ENCODE measurements around the gene PGK1.
A peak's percentile ranks its signal among the peaks of the same experiment; 100 is the strongest.
"Not testable (repeated sequence)": the region's sequence is repeated elsewhere in the genome, so short reads cannot be mapped to it uniquely, and the experiment has no call there.

The PGK1 gene

GRCh38 chrX:78103623-78104446 is at the start of gene PGK1:
TSS of gene PGK1 (plus strand) at chrX:78104248. CDS start at chrX:78104341, 93 bp downstream.
- peak; percentile 87 for DNase-seq

GRCh38 chrX:78063687-78064086 is 40.4 kb upstream of the PGK1 start:
- no peak for DNase-seq

DNA sequence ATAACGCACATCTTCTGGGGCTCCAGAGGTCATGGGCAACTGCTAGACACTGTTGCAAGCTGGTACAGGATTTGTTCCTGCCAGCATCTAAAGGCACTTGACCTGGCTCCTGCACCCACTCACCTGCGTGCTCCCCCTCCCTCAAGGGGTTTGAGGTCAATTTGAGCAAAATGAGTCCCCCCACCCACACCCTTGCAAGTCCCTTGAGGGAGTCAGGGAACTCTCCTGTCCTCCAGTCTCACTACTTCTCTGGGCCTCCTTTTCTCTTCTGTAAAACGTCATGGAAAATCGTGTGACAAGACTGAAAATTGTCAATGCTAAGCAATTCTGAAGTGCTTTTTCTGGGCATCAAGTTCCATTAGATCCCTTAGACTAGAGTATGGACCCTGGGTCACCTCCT is 39.9 kb upstream of the PGK1 start:
- DNase-seq: no peak

- not testable (repeated sequence) for DNase-seq
Observed at GRCh38 chrX:78064698-78065601, 39.1 kb upstream of the PGK1 start.

- no peak for DNase-seq
Observed at GRCh38 chrX:78066110-78066509, 37.9 kb upstream of the PGK1 start.

- DNase-seq: no peak
Observed at GRCh38 chrX:78071331-78071730, 32.7 kb upstream of the PGK1 start.

DNA sequence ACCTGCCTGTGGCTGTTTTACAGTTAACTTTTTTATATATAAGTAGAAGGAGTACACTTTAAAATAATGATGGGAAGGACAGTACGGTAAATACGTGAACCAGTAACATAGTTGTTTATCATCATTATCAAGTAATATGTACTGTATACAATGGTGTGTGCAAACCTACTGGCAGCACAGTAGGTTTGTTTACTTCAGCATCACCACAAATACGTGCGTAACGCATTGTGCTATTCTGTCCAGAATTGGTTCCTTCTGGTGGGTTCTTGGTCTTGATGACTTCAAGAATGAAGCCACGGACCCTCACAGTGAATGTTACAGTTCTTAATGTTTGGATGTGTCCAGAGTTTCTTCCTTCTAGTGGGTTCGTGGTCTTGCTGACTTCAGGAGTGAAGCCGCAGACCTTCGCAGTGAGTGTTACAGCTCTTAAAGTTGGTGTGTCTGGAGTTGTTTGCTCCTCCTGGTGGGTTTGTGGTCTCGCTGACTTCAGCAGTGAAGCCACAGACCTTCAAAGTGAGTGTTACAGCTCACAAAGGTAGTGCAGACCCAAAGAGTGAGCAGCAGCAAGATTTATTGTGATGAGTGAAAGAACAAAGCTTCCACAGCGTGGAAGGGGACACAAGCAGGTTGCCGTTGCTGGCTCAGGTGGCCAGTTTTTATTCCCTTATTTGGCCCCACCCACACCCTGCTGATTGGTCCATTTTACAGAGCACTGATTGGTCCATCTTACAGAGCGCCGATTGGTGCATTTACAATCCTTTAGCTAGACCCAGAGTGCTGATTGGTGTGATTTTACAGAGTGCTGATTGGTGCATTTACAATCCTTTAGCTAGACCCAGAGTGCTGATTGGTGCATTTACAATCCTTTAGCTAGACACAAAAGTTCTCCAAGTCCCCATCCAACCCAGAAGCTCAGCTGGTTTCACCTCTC is 30.6 kb upstream of the PGK1 start:
- DNase-seq: not testable (repeated sequence)

DNA sequence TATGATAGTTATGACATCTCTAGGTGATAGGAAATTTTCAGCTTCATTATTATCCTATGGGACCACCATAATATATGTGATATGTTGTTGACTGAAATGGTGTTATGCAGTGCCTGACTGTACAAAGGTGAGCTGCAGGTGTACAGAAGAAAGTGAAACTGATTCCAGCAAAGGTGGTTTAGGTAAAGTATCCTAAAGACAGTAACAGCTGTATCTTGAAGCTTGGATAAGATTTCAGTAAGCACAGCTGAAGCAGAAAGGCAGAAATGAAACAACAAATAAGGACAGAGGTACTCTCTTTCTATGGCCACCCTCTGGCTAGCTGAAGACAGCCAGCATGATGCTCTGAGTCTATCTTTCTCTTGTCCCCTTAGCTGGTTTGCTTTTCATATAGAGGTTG is 30.0 kb upstream of the PGK1 start:
- DNase-seq: no peak

GRCh38 chrX:78075787-78076389 is 28.2 kb upstream of the PGK1 start:
- DNase-seq: no peak

DNA sequence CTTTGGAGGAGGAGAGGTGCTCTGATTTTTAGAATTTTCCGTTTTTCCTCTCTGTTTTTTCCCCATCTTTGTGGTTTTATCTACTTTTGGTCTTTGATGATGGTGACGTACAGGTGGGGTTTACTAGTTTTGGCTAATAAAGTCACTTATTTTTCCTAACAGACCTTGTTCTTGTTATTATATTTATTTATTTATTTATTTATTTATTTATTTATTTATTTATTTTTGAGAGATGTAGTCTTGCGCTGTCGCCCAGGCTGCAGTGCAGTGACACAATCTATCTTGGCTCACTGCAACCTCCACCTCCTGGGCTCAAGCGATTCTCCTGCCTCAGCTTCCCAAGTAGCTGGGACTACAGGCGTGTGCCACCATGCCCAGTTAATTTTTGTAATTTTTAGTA is 22.6 kb upstream of the PGK1 start:
- DNase-seq: not testable (repeated sequence)

DNA sequence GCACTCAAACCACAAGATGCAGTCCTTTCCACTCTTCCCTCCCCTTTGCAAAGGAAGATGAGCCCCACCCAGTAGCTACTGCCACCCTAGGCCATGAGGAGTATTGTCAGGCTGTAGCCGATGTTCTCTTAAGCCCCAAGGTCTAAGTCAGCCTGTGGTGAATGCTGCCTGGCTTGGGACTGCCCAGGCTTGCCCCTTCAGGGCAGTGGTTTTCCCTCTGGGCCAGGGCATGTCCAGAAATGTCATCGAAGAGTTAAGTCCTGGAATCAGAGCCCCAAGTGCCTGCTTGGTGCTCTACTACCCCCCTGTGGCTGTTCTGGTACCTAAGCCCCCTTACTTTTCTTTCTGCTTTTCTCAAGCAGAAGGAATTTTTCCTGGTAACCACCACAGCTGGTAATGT is 11.8 kb upstream of the PGK1 start:
- DNase-seq: no peak

DNA sequence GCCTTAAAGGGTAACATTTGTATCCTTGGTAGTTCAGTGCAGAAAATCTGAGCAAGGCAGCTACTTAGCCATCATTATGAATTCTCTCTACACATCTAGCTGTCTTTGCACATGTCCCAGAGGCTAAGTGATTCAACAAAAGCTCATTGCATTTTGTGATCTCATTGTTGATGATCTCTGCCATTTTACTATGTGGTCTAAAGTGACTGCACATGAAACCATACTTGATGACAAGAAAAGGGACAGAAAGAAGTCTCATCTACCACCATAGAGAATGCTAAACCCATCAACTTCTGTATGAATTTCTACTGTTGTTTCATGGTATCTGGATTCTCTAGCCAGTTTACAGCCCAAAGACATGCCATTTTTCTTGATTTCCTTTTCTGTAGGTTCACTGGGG is 5.9 kb upstream of the PGK1 start:
- DNase-seq: no peak

DNA sequence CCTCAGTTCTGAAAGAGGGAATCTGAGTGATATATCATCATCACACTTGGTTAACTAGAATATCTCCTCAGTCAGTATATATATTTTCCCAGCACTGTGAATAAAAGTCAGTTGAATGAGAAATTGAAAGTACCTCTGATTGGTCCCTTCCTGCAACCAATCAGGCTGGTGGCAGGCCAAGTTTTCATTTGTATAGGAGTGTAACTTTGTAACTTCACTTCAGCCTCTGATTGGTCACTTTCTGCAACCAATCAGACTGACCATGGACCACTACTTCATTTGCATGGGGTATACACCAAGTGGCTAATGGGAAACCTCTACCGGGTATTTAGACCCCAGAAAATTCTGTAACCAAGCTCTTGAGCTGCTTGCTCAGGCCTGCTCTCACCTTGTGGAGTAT is 2.0 kb upstream of the PGK1 start:
- DNase-seq: no peak

DNA sequence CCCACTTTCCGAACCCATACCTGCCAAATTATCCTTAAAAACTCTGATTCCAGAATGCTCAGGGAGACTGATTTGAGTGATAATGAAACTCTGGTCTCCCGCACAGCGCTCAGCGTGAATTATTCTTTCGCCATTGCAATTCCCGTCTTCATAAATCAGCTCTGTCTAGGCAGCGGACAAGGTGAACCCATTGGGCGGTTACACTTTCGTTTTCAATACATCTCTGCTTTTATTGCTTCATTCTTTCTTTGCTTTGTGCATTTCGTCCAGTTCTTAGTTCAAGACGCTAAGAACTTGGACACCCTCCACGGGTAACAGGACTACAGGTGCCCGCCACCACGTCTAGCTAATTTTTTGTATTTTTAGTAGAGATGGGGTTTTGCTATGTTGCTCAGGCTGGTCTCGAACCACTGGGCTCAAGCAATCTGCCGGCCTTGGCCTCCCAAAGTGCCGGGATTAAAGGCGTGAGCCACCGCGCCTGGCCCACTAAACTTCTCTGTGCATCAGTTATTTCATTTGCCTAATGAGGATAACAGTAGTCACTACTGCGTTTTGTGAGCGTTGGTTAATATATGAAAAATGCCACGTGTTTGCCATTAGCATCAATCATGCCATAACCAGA is 936 bp upstream of the PGK1 start:
- DNase-seq: no peak

GRCh38 chrX:78104447-78105176 is 564 bp downstream of the PGK1 start:
- no peak for DNase-seq

DNA sequence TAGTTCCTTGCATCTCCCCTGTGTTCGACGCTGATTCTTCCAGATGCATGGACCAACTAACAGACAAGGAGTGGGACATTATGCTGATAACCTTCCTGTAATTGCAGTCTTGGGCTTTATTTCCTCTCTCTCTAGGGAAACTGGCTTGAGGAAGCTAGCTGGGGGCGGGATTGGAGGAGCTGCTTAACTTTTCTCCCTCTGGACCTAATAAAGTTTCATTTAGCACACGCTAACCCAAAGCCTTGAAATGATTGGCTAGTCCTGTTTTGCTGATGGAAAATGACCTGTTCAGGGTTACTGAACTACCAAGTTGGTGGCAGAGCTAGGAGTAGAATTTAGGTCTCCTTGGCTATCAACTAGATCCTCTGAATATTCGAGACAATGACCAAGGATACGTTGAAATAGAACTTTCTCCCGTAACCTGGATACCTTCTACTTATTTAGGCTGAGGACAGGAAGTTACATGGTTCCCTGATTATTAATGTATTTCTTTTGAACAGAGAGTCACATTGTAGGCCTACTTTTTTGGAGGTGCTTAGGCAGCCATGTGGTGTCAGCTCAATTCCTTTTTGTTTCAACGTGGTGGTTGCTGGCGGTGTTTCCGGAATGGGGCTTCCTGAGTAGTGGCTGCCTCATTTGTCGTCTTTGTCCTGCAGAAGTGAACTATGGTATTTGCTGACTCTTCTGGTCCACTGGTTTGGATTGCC is 2.0 kb downstream of the PGK1 start:
- DNase-seq: no peak

DNA sequence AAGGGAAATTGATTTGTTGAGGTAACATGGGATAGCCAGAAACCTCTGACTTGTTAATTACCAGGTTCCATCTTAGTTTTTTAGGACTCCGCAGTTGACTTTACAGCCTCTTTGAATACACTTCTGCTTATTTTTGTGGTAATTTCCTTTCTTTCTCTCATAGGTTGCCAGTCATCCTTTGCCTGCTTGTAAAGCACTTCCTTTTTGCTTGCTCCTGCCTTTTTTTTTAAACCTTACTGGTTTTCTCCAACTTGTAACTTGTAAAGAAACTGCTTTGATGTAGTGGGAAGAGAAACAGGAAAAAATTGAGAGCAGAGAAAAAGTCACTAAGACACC is 2.6 kb downstream of the PGK1 start:
- no peak for DNase-seq

DNA sequence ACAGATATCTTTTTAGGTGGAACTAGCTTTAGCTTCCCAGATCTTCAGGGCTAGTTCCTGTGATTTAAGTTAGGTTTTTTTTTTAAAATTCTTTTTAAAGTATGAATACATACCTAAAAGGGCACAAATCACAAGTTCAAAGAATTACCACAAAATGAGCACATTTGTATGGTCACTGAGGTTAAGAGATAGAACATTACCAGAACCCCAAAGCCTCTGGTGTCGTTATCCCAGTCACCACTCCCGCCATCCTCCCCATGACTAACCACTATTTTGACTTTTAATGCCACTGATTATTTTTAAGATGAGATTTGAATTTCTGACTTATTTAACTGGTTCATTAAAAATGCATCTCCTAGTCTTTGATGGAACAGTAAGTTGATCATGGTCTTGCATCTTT is 5.4 kb downstream of the PGK1 start:
- DNase-seq: no peak

- DNase-seq: no peak
Observed at GRCh38 chrX:78111140-78111931, 7.3 kb downstream of the PGK1 start.

- DNase-seq: no peak
Observed at GRCh38 chrX:78116365-78116764, 12.3 kb downstream of the PGK1 start.

Measured in NCI-H1436 treated with DMSO at 0.1 percent for 48 hours (cell line).